ENCODE measurements around the gene SAP25. TPM values are rescaled to one million over a fixed set of nuclear protein-coding genes. Genes with fewer than 3 reads are reported as not detected.
"Not testable (repeated sequence)": the region's sequence is repeated elsewhere in the genome, so short reads cannot be mapped to it uniquely, and the experiment has no call there.

SAP25 gene
- total RNA-seq, 1 donor from 2014 or later = 0.13 TPM

DNA sequence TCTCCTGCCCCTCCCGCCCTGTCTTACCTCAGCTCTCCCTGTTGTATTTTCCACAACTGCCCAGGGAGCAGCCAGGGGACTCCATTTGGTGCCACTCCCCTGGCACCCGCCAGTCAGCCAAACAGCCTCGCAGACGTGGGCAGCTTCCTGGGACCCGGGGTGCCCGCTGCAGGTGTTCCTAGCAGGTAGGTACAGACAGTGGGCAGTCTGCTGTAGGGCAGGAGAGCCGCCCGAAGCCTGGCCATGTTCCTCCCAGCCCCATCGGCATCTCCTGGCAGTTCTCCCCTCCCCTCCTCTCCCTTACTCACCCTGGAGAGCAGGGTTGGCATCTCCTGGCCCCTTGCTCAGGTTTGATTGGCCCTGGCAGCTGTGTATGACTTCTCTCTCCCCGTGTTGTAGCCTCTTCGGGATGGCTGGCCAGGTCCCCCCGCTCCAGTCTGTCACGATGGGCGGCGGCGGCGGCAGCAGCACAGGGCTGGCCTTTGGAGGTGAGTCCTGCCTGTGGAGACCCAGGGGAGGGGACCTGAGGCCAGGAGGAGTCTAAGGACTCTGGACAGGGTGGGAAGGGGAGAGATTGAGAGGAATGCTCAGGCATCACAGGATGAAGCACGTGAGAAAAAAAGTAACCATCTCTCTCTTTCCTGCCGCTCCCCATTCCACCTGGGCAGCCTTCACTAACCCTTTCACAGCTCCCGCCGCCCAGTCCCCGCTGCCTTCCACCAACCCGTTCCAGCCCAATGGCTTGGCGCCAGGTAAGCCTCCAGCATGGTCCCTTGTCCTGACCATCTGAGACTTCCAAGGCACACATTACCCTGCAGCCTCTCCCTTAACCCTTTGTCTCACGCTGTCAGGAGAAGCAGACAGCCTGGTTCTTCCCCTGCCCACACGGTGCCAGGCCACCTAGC lies 11.3 kb downstream of the SAP25 start:
- DNase-seq (ENCODE audit: low read depth in 2 of 2) = no peak

- DNase-seq (ENCODE audit: low read depth in 2 of 2) = no peak
Observed at GRCh38 chr7:100561491-100562194, 12.1 kb downstream of the SAP25 start.

DNA sequence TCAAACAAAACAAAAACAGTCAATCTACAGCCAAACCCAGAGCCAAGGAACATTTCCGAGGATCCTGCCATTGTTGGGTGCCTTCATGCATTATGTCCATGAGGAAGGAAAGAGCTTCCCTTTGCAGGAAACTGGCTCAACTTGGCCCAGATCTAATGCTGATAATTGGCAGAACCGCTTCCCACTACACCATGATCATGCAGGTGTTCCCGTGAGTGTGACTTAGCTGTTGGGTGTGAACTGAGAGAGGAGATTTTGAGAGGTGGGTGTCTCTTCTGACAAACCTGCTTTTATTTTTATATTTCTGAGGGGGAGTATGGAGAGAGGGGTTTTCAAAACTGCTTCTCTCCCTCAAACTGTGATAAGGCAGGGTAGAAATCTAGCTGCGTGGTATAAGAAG lies 14.6 kb downstream of the SAP25 start:
- DNase-seq (ENCODE audit: low read depth in 2 of 2) = no peak

DNA sequence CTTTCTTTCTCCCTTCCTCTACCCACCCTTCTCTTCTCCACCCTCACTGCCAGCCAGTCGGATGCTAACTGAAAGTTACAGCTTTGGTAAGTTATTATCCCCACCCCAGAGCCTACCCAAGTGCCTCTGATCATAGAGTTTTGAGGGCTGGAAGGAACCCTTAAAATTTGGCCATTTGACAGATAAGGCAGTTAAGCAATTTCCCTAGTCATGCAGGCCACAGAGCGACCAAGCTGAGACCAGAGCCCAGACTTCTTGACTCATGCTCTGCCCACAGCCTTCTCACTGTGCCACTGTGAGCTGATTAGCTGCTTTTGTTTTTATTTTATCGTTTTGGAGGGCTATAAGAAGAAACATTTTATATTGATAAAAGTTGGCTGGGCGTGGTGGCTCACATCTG lies 17.2 kb downstream of the SAP25 start:
- DNase-seq (ENCODE audit: low read depth in 2 of 2) = no peak

GRCh38 chr7:100555701-100556100 lies 18.0 kb downstream of the SAP25 start:
- no peak for DNase-seq (ENCODE audit: low read depth in 2 of 2)

DNA sequence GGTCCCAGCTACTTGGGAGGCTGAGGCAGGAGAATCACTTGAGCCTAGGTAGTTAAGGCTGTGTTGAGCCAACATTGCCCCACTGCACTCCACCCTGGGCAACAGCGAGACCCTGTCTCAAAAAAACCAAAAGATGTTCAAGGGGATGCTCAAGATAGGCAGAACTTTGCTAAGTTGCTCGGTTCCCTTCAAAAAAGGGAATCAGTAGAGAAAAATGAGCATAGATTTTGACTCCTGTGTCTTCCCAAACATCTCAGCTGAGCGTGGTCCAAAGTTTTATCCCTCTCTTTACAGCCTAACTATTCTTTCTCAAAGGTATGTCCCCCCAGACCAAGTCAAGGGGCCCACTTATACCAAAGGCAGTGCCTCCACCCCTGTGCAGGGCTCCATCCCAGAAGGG lies 20.7 kb downstream of the SAP25 start:
- no peak for DNase-seq (ENCODE audit: low read depth in 2 of 2)

GRCh38 chr7:100552532-100552931 lies 21.2 kb downstream of the SAP25 start:
- DNase-seq (ENCODE audit: low read depth in 2 of 2) = no peak

DNA sequence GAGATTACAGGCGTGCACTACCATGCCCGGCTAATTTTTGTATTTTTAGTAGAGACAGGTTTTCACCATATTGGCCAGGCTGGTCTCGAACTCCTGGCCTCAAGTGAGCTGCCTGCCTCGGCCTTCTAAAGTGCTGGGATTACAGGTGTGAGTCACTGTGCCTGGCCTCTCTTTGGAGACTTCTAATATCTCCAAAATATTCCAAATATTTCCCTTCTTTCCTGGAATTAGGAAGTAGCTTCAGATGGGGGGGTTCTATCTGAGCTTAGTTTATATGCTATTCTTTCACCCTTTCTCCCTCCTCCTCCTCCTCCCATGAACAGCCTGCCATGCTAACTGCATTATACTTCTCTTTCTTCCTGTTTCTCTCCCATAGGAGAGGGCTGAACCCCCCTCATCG lies 25.3 kb downstream of the SAP25 start:
- peak in 1 of 2 donors; percentile 9 for DNase-seq (ENCODE audit: low read depth in 2 of 2)

GRCh38 chr7:100547872-100548271 lies 25.8 kb downstream of the SAP25 start:
- peak; percentile 71 to 77 for DNase-seq (ENCODE audit: low read depth in 2 of 2)

GRCh38 chr7:100546926-100547800 lies 26.5 kb downstream of the SAP25 start:
- DNase-seq (ENCODE audit: low read depth in 2 of 2) = peak; percentile 47 to 65

GRCh38 chr7:100546129-100546925 lies 27.4 kb downstream of the SAP25 start:
- DNase-seq (ENCODE audit: low read depth in 2 of 2) = peak; percentile 93 to 94

DNA sequence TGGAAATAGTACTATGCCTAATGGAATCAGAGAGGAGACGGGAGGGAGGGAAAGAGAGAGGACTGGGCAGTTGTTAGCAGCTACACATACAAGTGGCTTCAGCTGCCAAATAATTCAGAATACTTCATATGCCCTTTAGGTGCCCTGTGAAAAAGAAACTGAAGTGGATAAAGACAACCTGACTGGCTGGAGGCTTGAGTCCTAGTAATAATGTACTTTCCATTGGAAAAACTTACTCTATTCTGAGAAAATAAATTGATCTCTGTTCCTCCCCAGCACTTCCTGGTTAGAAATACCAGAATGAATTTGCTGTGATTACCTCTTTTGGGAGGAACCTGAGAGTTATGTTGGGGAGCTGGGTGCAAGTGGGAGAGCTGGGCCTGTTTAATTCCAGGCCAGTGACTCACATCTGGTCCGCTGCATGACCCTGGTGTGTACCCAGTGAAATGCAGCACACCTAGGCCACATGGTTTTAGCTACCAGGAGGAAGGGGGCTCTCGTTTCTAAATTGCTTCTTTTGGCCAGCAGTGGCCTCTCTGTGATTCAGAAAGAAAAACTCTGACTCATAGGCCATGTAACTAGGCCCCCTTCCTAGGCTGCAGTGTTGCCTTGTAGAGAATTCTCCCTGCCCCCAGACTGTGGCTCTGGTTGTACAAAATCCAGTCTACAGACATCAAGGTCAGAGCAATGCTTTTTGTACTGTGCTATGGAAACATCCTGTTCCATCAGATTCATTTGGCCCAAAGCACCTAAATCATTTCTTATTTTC lies 28.2 kb downstream of the SAP25 start:
- peak; percentile 93 to 95 for DNase-seq (ENCODE audit: low read depth in 2 of 2)

- peak in 1 of 2 donors; percentile 37 for DNase-seq (ENCODE audit: low read depth in 2 of 2)
Observed at GRCh38 chr7:100544967-100545359, 28.7 kb downstream of the SAP25 start.

- DNase-seq (ENCODE audit: low read depth in 2 of 2) = no peak
Observed at GRCh38 chr7:100544386-100544785, 29.3 kb downstream of the SAP25 start.

- DNase-seq (ENCODE audit: low read depth in 2 of 2) = no peak
Observed at GRCh38 chr7:100543586-100543985, 30.1 kb downstream of the SAP25 start.

GRCh38 chr7:100541309-100541708 lies 32.4 kb downstream of the SAP25 start:
- not testable (repeated sequence) for DNase-seq (ENCODE audit: low read depth in 2 of 2)

DNA sequence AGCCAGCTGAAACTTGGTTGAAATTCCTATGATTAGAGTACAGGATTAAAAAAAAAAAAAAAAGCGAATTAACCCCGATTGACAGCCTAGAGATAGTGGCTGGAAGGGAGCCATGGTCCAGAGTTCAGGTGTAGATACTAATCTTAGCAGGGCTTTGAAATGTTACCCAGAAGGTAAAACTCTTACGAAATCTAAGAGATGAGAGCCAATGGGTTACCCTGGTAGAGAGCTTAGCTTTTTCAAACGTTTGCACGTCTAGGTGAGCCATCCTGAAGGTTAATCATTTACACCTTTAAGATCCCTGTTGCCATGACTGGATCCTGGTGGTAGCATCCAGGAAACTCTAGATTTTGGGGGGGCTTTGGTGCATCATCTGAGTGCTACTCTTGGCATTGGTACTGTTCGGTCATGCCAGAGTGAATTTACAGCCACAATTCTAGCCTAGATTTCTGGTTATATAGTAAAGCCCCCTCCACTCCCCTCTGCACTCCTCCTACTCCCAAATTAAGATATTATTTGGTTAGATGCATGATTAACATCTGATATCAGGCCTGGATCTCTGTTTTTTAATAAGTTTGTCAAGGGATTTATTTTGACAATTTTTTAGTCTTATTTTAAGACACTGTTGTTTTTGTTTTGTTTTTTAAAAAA lies 33.5 kb downstream of the SAP25 start:
- no peak for DNase-seq (ENCODE audit: low read depth in 2 of 2)

GRCh38 chr7:100539436-100540006 lies 34.2 kb downstream of the SAP25 start:
- DNase-seq (ENCODE audit: low read depth in 2 of 2) = no peak
